Dendritic cell treated with granulocyte-macrophage colony-stimulating factor and Interleukin-4, amounts not matched to agents 40 ng/mL and 50 ng/mL, for 4 days (primary cell): ENCODE results near the gene COL9A2.

Experiments used
- H3K27ac Mint-ChIP-seq: one replicate; pipeline ENCODE4 v1.8.0; 2022; ENCODE audit warnings: mild to moderate bottlenecking, mixed read lengths
- H3K27me3 Mint-ChIP-seq: one replicate; pipeline ENCODE4 v1.8.0; 2022; ENCODE audit warnings: mild to moderate bottlenecking, mixed read lengths
- H3K36me3 Mint-ChIP-seq: one replicate; pipeline ENCODE4 v1.8.0; 2022; ENCODE audit warnings: low read depth, mixed read lengths
- H3K4me1 Mint-ChIP-seq: one replicate; pipeline ENCODE4 v1.8.0; 2022; ENCODE audit warnings: low read depth, mixed read lengths
- H3K4me3 Mint-ChIP-seq: one replicate; pipeline ENCODE4 v1.8.0; 2022; ENCODE audit warnings: mild to moderate bottlenecking, moderate library complexity, mixed read lengths
- H3K9me3 Mint-ChIP-seq: one replicate; pipeline ENCODE4 v1.8.0; 2022; ENCODE audit warnings: mixed read lengths
- intact Hi-C: fragments of 100-400 bp; cut with micrococcal nuclease; formaldehyde crosslinking; loops from one replicate; pipeline ENCODE4 v1.15.0; 2022

Gene COL9A2

DNA sequence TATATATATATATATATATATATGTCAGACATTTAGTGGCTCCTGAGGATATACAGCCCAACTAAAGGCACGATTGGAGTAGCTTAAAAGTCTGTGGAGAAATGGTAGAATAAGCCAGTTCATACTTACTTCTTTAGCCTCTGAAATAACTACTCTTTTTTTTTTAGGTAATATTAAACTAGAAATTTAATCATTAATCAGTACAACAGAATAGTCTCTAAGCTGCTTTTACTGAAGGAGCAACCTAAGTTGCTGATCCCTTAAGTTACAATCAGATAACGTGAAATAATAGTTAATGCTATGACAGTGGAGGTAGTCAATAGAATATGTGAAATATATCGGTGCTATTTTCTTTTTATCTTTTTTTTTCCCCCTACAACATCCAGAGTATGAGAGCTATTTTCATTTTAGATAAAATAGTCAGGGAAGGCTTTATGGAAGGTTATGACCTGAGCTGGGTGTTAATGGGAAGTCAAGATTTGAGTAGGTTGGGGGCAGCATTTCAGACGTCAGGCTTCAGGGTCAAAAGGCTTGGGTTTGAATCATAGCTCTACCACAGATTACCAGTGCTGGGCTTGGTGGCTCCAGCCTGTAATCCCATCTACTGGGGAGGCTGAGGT, 43.4 kb downstream of the COL9A2 start:
- H3K4me3 Mint-ChIP-seq = no peak overlapping the region
- H3K36me3 Mint-ChIP-seq = peaks cover 68% of the 10 kb centered on the region
- no peaks in the 10 kb centered on the region for H3K27me3 Mint-ChIP-seq
- H3K27ac Mint-ChIP-seq = no peak overlapping the region
- intact Hi-C loops = loop anchor here (10.0 kb wide), 1 partner anchor 51 kb away; no protein-coding TSS in a partner anchor
- peaks cover 20% of the 10 kb centered on the region for H3K4me1 Mint-ChIP-seq
- H3K9me3 Mint-ChIP-seq = no peaks in the 10 kb centered on the region

DNA sequence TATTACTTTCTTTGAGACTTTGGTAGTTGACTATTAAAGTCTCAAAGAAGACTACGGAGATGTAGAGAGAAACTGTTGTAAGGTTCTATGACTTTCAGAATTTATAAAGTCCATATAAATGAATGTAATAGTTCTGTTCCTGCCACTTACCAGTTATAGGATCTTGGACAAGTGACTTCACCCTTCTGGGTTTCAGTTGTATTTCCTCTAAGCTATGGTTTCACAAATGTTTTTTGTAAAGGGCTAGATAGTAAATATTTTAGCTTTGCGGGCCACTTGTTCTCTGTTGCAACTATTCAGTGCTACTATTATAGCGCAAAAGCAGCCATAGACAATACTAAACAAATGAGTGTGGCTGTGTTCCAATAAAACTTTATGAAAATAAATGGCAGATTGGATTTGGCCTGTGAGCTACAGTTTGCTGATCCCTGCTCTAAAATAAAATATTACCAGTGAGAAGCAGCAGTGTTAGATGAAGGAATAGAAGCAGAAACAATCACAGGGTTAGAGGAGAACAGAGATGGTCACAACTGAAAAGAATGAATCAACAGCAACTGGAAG, 44.4 kb downstream of the COL9A2 start:
- H3K27me3 Mint-ChIP-seq = no peaks in the 10 kb centered on the region
- H3K27ac Mint-ChIP-seq = no peak overlapping the region
- H3K36me3 Mint-ChIP-seq = peaks cover 77% of the 10 kb centered on the region
- peaks cover 20% of the 10 kb centered on the region for H3K4me1 Mint-ChIP-seq
- intact Hi-C loops = loop anchor here (10.0 kb wide), 1 partner anchor 52 kb away; no protein-coding TSS in a partner anchor
- no peak overlapping the region for H3K4me3 Mint-ChIP-seq
- H3K9me3 Mint-ChIP-seq = no peaks in the 10 kb centered on the region

GRCh38 chr1:40270152-40270834, 46.8 kb downstream of the COL9A2 start:
- intact Hi-C loops = loop anchor here (10.0 kb wide), 1 partner anchor 55 kb away; no protein-coding TSS in a partner anchor

DNA sequence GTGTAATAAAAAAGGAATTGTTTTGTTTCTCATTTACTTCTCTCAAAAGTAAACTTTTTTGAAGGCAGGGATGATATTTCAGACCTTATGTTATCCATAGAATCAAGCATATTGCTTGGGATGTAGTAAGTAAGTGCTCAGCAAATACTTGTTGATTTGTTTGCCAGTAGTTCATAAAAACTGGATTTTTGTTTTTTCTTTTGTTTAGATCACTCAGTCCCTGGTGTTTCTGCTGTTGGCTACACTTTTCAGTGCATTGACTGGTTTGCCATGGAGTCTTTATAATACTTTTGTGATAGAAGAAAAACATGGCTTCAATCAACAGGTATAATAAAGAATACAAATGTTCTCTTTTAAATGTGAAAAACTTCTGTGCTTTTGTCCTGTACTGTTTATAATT, 48.9 kb downstream of the COL9A2 start:
- Mint-ChIP-seq H3K9me3 (no peaks in the 10 kb centered on the region), H3K36me3 (peaks cover 62% of the 10 kb centered on the region), H3K4me1 (peaks cover 5% of the 10 kb centered on the region), H3K27ac (no peak overlapping the region), H3K4me3 (no peak overlapping the region), H3K27me3 (no peaks in the 10 kb centered on the region)
- intact Hi-C loops = loop anchor here (10.0 kb wide), 1 partner anchor 183 kb away; no protein-coding TSS in a partner anchor

More at GRCh38 chr1:40270152-40270834, 46.8 kb downstream of the COL9A2 start:
- H3K27ac Mint-ChIP-seq = peak overlapping the region; percentile 2
- H3K4me3 Mint-ChIP-seq = no peak overlapping the region
- peaks cover 15% of the 10 kb centered on the region for H3K4me1 Mint-ChIP-seq
- H3K36me3 Mint-ChIP-seq = peaks cover 69% of the 10 kb centered on the region
- H3K27me3 Mint-ChIP-seq = no peaks in the 10 kb centered on the region
- H3K9me3 Mint-ChIP-seq = no peaks in the 10 kb centered on the region

DNA sequence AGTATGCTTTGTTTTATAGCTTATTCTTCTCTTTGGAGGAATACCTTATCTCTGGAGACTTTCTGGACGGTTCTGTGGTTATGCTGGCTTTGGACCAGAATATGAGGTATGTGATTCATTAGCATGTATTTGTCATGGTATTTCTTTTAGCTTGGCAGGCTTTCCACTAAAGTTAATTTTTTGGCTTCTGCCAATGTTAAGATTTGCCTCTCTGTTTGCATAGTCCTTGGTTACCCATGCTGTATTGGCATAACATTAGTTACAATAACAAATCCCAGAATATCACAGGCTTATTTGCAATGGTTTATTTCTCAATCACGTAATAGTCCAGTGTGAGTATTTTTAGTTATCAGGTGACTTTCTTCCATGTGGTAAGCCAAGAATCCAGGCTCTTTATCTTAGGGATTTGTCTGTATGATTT, 49.3 kb downstream of the COL9A2 start:
- Mint-ChIP-seq H3K4me3 (no peak overlapping the region), H3K36me3 (peaks cover 62% of the 10 kb centered on the region), H3K4me1 (peaks cover 7% of the 10 kb centered on the region), H3K9me3 (no peaks in the 10 kb centered on the region), H3K27ac (no peak overlapping the region), H3K27me3 (no peaks in the 10 kb centered on the region)
- intact Hi-C loops = loop anchor here (10.0 kb wide), 1 partner anchor 183 kb away; no protein-coding TSS in a partner anchor

DNA sequence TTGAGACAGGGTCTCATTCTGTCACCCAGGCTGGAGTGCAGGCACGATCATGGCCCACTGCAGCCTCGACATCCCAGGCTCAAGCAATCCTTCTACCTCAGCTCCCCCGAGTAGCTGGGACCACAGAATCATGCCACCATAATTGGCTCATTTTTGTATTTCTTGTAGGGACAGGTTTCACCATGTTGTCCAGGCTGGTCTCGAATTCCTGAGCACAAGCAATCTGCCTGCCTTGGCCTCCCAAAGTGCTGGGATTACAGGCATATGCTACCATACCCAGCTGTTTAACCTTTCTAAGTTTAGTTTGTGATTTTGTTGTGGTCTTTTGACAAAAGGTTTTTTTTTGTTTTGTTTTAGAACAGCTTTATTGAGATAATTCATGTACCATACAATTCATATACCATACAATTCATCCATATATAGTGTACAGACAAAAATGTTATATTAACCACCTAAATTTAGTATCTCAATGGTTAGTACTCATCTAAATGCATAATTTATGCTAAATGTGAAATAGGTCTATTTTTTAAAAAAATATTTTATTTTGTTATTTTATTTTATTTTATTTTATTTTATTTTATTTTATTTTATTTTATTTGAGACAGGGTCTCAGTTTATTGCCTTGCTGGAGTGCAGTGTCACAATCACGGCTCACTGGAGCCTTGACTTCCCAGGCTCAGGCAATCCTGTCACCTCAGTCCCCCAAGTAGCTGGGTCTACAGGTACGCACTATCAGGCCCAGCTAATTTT, 50.1 kb downstream of the COL9A2 start:
- H3K4me3 Mint-ChIP-seq = no peak overlapping the region
- H3K36me3 Mint-ChIP-seq = peaks cover 63% of the 10 kb centered on the region
- intact Hi-C loops = loop anchor here (10.0 kb wide), 1 partner anchor 182 kb away; no protein-coding TSS in a partner anchor

DNA sequence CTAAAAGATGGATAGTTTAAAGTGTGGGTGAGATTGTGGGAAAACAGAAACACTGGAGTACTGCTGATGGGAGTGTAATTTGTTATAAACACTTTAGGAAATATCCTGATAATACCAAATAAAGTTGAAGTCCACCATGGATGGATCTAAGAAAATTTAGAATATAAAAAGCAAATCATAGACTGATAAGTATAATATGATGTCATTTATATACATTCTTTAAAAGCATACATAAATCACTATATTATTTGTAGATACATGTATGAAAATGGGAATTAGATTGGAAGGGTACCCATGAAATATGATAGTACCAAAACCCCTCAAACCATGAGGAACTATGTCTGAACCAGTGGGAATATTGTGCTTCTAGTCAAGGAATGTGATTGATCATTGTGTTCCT, 51.2 kb downstream of the COL9A2 start:
- no peaks in the 10 kb centered on the region for H3K9me3 Mint-ChIP-seq
- intact Hi-C loops = loop anchor here (10.0 kb wide), 1 partner anchor 181 kb away; no protein-coding TSS in a partner anchor
- H3K27me3 Mint-ChIP-seq = no peaks in the 10 kb centered on the region
- H3K4me1 Mint-ChIP-seq = peaks cover 11% of the 10 kb centered on the region
- no peak overlapping the region for H3K4me3 Mint-ChIP-seq
- H3K36me3 Mint-ChIP-seq = peaks cover 67% of the 10 kb centered on the region
- no peak overlapping the region for H3K27ac Mint-ChIP-seq

More for the DNA sequence above, 50.1 kb downstream of the COL9A2 start:
- no peaks in the 10 kb centered on the region for H3K27me3 Mint-ChIP-seq
- peaks cover 11% of the 10 kb centered on the region for H3K4me1 Mint-ChIP-seq
- no peaks in the 10 kb centered on the region for H3K9me3 Mint-ChIP-seq
- H3K27ac Mint-ChIP-seq = no peak overlapping the region

GRCh38 chr1:40265298-40265697, 51.8 kb downstream of the COL9A2 start:
- intact Hi-C loops = loop anchor here (10.0 kb wide), 1 partner anchor 180 kb away; no protein-coding TSS in a partner anchor

GRCh38 chr1:40264354-40264781, 52.7 kb downstream of the COL9A2 start:
- intact Hi-C loops = loop anchor here (10.0 kb wide), 1 partner anchor 180 kb away; no protein-coding TSS in a partner anchor
- Mint-ChIP-seq H3K4me1 (peaks cover 6% of the 10 kb centered on the region), H3K9me3 (no peaks in the 10 kb centered on the region), H3K27ac (no peak overlapping the region), H3K36me3 (peaks cover 67% of the 10 kb centered on the region), H3K4me3 (no peak overlapping the region), H3K27me3 (no peaks in the 10 kb centered on the region)

More at GRCh38 chr1:40265298-40265697, 51.8 kb downstream of the COL9A2 start:
- no peaks in the 10 kb centered on the region for H3K27me3 Mint-ChIP-seq
- H3K9me3 Mint-ChIP-seq = no peaks in the 10 kb centered on the region
- H3K4me3 Mint-ChIP-seq = no peak overlapping the region
- no peak overlapping the region for H3K27ac Mint-ChIP-seq
- peaks cover 67% of the 10 kb centered on the region for H3K36me3 Mint-ChIP-seq
- H3K4me1 Mint-ChIP-seq = peaks cover 7% of the 10 kb centered on the region

GRCh38 chr1:40258445-40258769, 58.7 kb downstream of the COL9A2 start:
- intact Hi-C loops = loop anchor here (1.0 to 5.0 kb wide), 3 partner anchors 17 to 274 kb away; partner anchors contain the start of genes RLF and ZNF684
- peaks cover 58% of the 10 kb centered on the region for H3K36me3 Mint-ChIP-seq
- H3K9me3 Mint-ChIP-seq = no peaks in the 10 kb centered on the region
- peak overlapping the region; percentile 99 for H3K27ac Mint-ChIP-seq
- peak overlapping the region; percentile 97 for H3K4me3 Mint-ChIP-seq
- peaks cover 6% of the 10 kb centered on the region for H3K4me1 Mint-ChIP-seq
- no peaks in the 10 kb centered on the region for H3K27me3 Mint-ChIP-seq

GRCh38 chr1:40257688-40258444, 59.2 kb downstream of the COL9A2 start, which contains the start of gene ZMPSTE24:
Gene ZMPSTE24, plus strand, starts transcription at chr1:40258236. Its CDS starts 36 bp downstream, at chr1:40258272.
- H3K9me3 Mint-ChIP-seq = no peaks in the 10 kb centered on the region
- intact Hi-C loops = loop anchor here (1.0 to 5.0 kb wide), 3 partner anchors 17 to 274 kb away; partner anchors contain the start of genes RLF and ZNF684
- H3K36me3 Mint-ChIP-seq = peaks cover 52% of the 10 kb centered on the region
- peak within 1 kb of the TSS; percentile 97 for H3K4me3 Mint-ChIP-seq
- H3K27me3 Mint-ChIP-seq = no peaks in the 10 kb centered on the region
- H3K4me1 Mint-ChIP-seq = peaks cover 6% of the 10 kb centered on the region
- peak within 1 kb of the TSS; percentile 99 for H3K27ac Mint-ChIP-seq

DNA sequence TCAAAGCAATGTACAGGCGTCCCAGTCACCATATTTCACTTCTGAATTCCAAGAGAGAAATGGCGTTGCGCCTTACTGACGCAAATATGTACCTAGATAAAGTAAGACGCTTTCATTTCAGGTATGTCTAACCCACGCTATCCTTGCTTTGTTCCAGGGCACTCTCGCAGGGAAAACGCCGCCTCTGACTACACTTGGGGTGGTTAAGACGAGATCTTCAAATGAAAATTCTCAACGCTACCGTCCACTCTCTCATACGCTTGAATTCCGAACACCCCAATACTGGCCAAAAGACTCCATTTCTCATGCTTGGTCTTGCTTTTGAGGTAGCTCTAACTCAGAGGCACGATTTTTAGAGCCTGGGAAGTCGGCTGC, 59.8 kb downstream of the COL9A2 start:
- intact Hi-C loops = loop anchor here (5.0 kb wide), 2 partner anchors 95 to 275 kb away; partner anchors contain the start of genes RLF and ZNF684
- no peaks in the 10 kb centered on the region for H3K9me3 Mint-ChIP-seq
- peaks cover 47% of the 10 kb centered on the region for H3K36me3 Mint-ChIP-seq
- peak overlapping the region; percentile 99 for H3K27ac Mint-ChIP-seq
- H3K4me3 Mint-ChIP-seq = peak overlapping the region; percentile 97
- peaks cover under 1% of the 10 kb centered on the region for H3K4me1 Mint-ChIP-seq
- no peaks in the 10 kb centered on the region for H3K27me3 Mint-ChIP-seq
